ENCODE results near the gene SQSTM1. TPM values are rescaled to one million over a fixed set of nuclear protein-coding genes. Genes with fewer than 3 reads are reported as not detected.

Gene SQSTM1
- total RNA-seq, 1 experiment from 2014 or later: 78.5 TPM

DNA sequence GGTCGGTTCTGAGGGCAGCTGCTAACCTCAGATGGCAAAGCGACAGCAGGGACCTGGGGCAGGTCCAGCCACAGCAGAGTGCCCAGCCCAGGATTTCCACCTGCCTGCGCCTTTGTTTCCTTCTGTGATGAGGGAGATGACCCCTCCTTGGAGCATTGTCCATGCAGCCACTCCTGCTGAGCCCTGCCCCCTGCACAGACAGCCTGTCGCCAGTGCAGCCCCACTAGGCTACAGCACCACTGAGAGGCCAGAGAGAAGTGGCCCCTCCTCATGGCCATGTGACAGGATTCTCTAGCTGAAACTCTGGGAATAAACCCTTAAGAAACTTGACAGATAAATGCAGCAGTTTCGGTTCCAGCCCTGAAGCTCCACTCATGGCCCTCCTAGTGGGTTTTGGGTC, 48.4 kb downstream of the SQSTM1 start:
- Mint-ChIP-seq H3K4me3 (no peak overlapping the region), H3K27ac (no peak overlapping the region), H3K27me3 (ENCODE audit: low read depth) (no peaks in the 10 kb centered on the region), H3K9me3 (no peaks in the 10 kb centered on the region), H3K4me1 (peaks cover 2% of the 10 kb centered on the region; the same call in 1 of the 2 replicates), H3K36me3 (peaks cover 31% of the 10 kb centered on the region)
- CTCF ChIA-PET: interaction anchor here (1.7 to 3.4 kb wide), 3 partner anchors 9 to 67 kb away, joined by 4 to 17 read pairs (median 7); no protein-coding TSS in a partner anchor
- TF ChIP-seq TEAD4 (CRISPR knock-in tag; IDR thresholded peaks at IDR 0.05) (no peak), ATF3 (CRISPR knock-in tag; conservative IDR thresholded peaks at IDR 0.05) (no peak), ZNF416 (CRISPR knock-in tag; IDR thresholded peaks at IDR 0.05) (no peak), JUN (CRISPR knock-in tag; IDR thresholded peaks at IDR 0.05) (no peak), FOXJ3 (CRISPR knock-in tag; IDR thresholded peaks at IDR 0.05; ENCODE audit: borderline replicate concordance) (no peak), NR3C1 (CRISPR knock-in tag; conservative IDR thresholded peaks at IDR 0.05; ENCODE audit: low read depth) (no peak), PREB (CRISPR knock-in tag; IDR thresholded peaks at IDR 0.05; ENCODE audit: borderline replicate concordance) (no peak), PRRX2 (CRISPR knock-in tag; IDR thresholded peaks at IDR 0.05) (no peak), ZNF317 (CRISPR knock-in tag; IDR thresholded peaks at IDR 0.05; ENCODE audit: borderline replicate concordance, low read depth) (no peak), ZBTB43 (CRISPR knock-in tag; IDR thresholded peaks at IDR 0.05) (no peak), RORB (CRISPR knock-in tag; IDR thresholded peaks at IDR 0.05) (no peak), ZNF232 (CRISPR knock-in tag; IDR thresholded peaks at IDR 0.05) (no peak), ZSCAN18 (CRISPR knock-in tag; IDR thresholded peaks at IDR 0.05) (no peak), JAZF1 (CRISPR knock-in tag; IDR thresholded peaks at IDR 0.05) (no peak), NFATC4 (CRISPR knock-in tag; IDR thresholded peaks at IDR 0.05) (no peak), MAX (CRISPR knock-in tag; IDR thresholded peaks at IDR 0.05) (no peak), ZBTB21 (CRISPR knock-in tag; IDR thresholded peaks at IDR 0.05; ENCODE audit: borderline replicate concordance) (no peak)
- DNase-seq (ENCODE audit: low spot score) (no peak), ATAC-seq (no peak)
- POLR2A ChIA-PET: no interaction called here

DNA sequence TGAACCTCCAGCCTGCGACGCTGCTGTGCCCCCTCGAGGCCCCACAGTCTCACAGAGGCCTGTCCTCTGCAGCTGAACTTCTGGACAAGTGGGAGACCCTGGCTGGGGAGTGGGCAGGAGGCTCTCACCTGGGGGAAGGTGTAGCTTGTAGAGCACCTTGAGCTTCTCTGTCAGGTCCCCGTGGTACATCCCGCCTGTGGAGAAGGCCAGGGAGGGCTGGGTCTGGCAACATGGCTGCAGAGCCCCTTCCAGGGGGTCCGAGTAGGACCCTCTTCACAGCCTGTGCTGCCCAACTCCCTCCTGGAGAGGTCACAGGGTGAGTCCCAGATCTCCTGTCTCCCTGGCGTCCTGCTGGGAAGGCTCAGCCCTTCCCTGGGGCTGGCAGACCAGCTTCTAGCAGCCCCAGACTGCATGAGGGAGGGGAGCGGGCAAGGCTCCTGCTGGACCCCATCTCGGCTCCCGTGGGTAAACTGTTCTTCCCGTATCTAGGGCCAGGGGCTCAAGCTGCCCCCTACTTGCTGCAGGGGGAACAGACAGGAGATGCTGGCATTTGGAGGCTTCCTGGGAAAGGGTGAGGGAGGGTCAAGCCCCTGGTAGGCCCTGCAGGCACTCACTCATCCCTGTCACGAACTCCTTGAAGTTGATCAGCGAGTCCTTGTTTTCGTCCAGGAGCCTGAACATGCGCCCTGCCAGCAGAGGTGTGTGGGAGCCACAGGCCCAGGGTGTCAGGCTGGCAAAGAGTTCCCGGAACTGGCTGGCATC, 49.1 kb downstream of the SQSTM1 start:
- H3K4me1 Mint-ChIP-seq: peaks cover 2% of the 10 kb centered on the region; the same call in 1 of the 2 replicates
- no peak overlapping the region for H3K27ac Mint-ChIP-seq
- no peak overlapping the region for H3K4me3 Mint-ChIP-seq
- CTCF ChIA-PET: interaction anchor here (0.7 to 3.4 kb wide), 7 partner anchors 8 to 292 kb away, joined by 3 to 17 read pairs (median 4); no protein-coding TSS in a partner anchor
- peaks cover 27% of the 10 kb centered on the region for H3K36me3 Mint-ChIP-seq
- no peaks in the 10 kb centered on the region for H3K9me3 Mint-ChIP-seq
- no peaks in the 10 kb centered on the region for H3K27me3 Mint-ChIP-seq (ENCODE audit: low read depth)
- DNase-seq (ENCODE audit: low spot score): no peak
- peak; percentile 46 for ATAC-seq
- POLR2A ChIA-PET: no interaction called here
- TF ChIP-seq, protein P1, sequence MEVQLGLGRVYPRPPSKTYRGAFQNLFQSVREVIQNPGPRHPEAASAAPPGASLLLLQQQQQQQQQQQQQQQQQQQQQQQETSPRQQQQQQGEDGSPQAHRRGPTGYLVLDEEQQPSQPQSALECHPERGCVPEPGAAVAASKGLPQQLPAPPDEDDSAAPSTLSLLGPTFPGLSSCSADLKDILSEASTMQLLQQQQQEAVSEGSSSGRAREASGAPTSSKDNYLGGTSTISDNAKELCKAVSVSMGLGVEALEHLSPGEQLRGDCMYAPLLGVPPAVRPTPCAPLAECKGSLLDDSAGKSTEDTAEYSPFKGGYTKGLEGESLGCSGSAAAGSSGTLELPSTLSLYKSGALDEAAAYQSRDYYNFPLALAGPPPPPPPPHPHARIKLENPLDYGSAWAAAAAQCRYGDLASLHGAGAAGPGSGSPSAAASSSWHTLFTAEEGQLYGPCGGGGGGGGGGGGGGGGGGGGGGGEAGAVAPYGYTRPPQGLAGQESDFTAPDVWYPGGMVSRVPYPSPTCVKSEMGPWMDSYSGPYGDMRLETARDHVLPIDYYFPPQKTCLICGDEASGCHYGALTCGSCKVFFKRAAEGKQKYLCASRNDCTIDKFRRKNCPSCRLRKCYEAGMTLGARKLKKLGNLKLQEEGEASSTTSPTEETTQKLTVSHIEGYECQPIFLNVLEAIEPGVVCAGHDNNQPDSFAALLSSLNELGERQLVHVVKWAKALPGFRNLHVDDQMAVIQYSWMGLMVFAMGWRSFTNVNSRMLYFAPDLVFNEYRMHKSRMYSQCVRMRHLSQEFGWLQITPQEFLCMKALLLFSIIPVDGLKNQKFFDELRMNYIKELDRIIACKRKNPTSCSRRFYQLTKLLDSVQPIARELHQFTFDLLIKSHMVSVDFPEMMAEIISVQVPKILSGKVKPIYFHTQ (CRISPR knock-in tag; IDR thresholded peaks at IDR 0.05): no peak
- TF ChIP-seq STAT6 (CRISPR knock-in tag; conservative IDR thresholded peaks at IDR 0.05; ENCODE audit: low read depth): no peak
- TF ChIP-seq, protein P2, sequence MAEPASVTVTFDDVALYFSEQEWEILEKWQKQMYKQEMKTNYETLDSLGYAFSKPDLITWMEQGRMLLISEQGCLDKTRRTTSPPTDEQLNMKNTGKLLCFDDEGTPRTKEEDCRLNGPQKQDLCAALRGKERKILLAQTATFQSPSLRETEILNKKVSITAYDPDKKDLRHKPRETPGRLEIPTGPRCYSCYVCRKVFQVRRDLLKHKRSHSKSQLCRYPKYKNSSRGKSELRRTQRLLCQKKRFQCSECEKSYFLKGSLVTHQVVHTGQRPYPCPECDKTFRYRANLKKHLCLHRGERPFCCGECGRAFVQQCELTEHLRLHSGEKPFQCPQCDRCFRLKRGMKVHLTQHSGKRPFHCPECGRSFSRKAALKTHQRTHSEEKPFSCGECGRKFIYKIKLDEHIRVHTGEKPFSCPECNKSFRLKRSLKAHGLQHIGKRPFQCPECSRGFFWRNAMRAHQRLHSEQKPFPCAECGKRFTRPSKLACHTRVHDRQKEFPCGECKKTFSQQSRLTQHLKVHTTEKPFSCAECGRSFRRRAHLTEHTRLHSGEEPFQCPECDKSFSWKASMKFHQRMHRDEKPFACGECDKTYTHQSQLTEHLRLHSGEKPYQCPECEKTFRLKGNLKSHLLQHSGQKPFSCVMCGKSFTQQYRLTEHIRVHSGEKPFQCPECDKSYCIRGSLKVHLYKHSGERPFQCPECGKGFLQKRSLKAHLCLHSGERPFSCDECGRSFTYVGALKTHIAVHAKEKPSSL (CRISPR knock-in tag; conservative IDR thresholded peaks at IDR 0.05): no peak
- TF ChIP-seq ATF3 (CRISPR knock-in tag; conservative IDR thresholded peaks at IDR 0.05): no peak

Data from WTC11 (cell line).